ENCODE data around the gene GABARAP.

GABARAP gene

GRCh38 chr17:7204828-7205461 is 37.3 kb downstream of the GABARAP start:
- peak; percentile 90 to 92 for DNase-seq

- no peak for DNase-seq
Measured at GRCh38 chr17:7204336-7204735, 37.9 kb downstream of the GABARAP start.

GRCh38 chr17:7203391-7203790 is 38.9 kb downstream of the GABARAP start:
- no peak for DNase-seq

GRCh38 chr17:7196651-7197401 is 45.4 kb downstream of the GABARAP start:
- no peak for DNase-seq

GRCh38 chr17:7195971-7196370 is 46.3 kb downstream of the GABARAP start:
- DNase-seq: no peak

GRCh38 chr17:7192271-7192937 is 49.8 kb downstream of the GABARAP start:
- DNase-seq: no peak

GRCh38 chr17:7191571-7192270 is 50.5 kb downstream of the GABARAP start:
- DNase-seq: peak in 1 of 2 experiments; percentile 18

- DNase-seq: no peak
Measured at GRCh38 chr17:7191069-7191468, 51.2 kb downstream of the GABARAP start.

- no peak for DNase-seq
Measured at GRCh38 chr17:7190276-7190917, 51.9 kb downstream of the GABARAP start.
